ENCODE measurements around the gene FN3KRP.

FN3KRP gene

GRCh38 chr17:82726427-82726826 lies 9.9 kb downstream of the FN3KRP start:
- DNase-seq (ENCODE audit: low read depth, low spot score) = no peak
- H3K4me1 ChIP-seq (ENCODE audit: insufficient read depth, insufficient read length) = peaks cover 3% of the 10 kb centered on the region
- H3K9me3 ChIP-seq (ENCODE audit: insufficient read depth, low read length) = no peaks in the 10 kb centered on the region
- no peak for TF ChIP-seq SUZ12 (IDR thresholded peaks at IDR 0.05; ENCODE audit: extremely low read depth, insufficient read depth, insufficient read length)
- TF ChIP-seq ZNF274 (IDR thresholded peaks at IDR 0.05; ENCODE audit: low read depth, low read length) = no peak
- H3K36me3 ChIP-seq (ENCODE audit: insufficient read depth, insufficient read length, low read length) = peaks cover 55% of the 10 kb centered on the region
- no peaks in the 10 kb centered on the region for H3K27me3 ChIP-seq (ENCODE audit: insufficient read depth, insufficient read length)
- no peak overlapping the region for H3K9ac ChIP-seq (ENCODE audit: insufficient read length, low read depth)
- no peak overlapping the region for H3K4me3 ChIP-seq (ENCODE audit: insufficient read length, low read depth)

GRCh38 chr17:82729479-82730260 lies 13.2 kb downstream of the FN3KRP start:
- peaks cover 51% of the 10 kb centered on the region for H3K36me3 ChIP-seq (ENCODE audit: insufficient read depth, insufficient read length, low read length)
- TF ChIP-seq ZNF274 (IDR thresholded peaks at IDR 0.05; ENCODE audit: low read depth, low read length) = no peak
- TF ChIP-seq YY1 (IDR thresholded peaks at IDR 0.05; ENCODE audit: insufficient read depth, insufficient read length) = no peak
- no peak for TF ChIP-seq SUZ12 (IDR thresholded peaks at IDR 0.05; ENCODE audit: extremely low read depth, insufficient read depth, insufficient read length)
- no peak overlapping the region for H3K4me3 ChIP-seq (ENCODE audit: insufficient read length, low read depth)
- peaks cover under 1% of the 10 kb centered on the region for H3K27me3 ChIP-seq (ENCODE audit: insufficient read depth, insufficient read length)
- H3K9me3 ChIP-seq (ENCODE audit: insufficient read depth, low read length) = peaks cover 20% of the 10 kb centered on the region; the same call in 1 of the 2 replicates
- DNase-seq (ENCODE audit: low read depth, low spot score) = no peak
- no peaks in the 10 kb centered on the region for H3K4me1 ChIP-seq (ENCODE audit: insufficient read depth, insufficient read length)
- no peak overlapping the region for H3K9ac ChIP-seq (ENCODE audit: insufficient read length, low read depth)

- Histone ChIP-seq H3K4me3 (ENCODE audit: insufficient read length, low read depth) (no peak overlapping the region), H3K36me3 (ENCODE audit: insufficient read depth, insufficient read length, low read length) (peaks cover 39% of the 10 kb centered on the region), H3K4me1 (ENCODE audit: insufficient read depth, insufficient read length) (peaks cover 3% of the 10 kb centered on the region), H3K9ac (ENCODE audit: insufficient read length, low read depth) (no peak overlapping the region), H3K27me3 (ENCODE audit: insufficient read depth, insufficient read length) (peaks cover 13% of the 10 kb centered on the region), H3K9me3 (ENCODE audit: insufficient read depth, low read length) (peaks cover 20% of the 10 kb centered on the region; the same call in 1 of the 2 replicates)
- TF ChIP-seq YY1 (IDR thresholded peaks at IDR 0.05; ENCODE audit: insufficient read depth, insufficient read length) = no peak
- no peak for TF ChIP-seq SUZ12 (IDR thresholded peaks at IDR 0.05; ENCODE audit: extremely low read depth, insufficient read depth, insufficient read length)
- no peak for TF ChIP-seq ZNF274 (IDR thresholded peaks at IDR 0.05; ENCODE audit: low read depth, low read length)
- DNase-seq (ENCODE audit: low read depth, low spot score) = no peak
Observed at GRCh38 chr17:82732118-82732743, 15.7 kb downstream of the FN3KRP start.

GRCh38 chr17:82734987-82735866 lies 18.7 kb downstream of the FN3KRP start, which contains the start of gene FN3K:
Gene FN3K (plus strand): TSS chr17:82735615. CDS start chr17:82735637, 22 bp downstream.
- H3K36me3 ChIP-seq (ENCODE audit: insufficient read depth, insufficient read length, low read length) = peaks cover 26% of the 10 kb centered on the region
- peak within 1 kb of the TSS; percentile 86 for H3K9ac ChIP-seq (ENCODE audit: insufficient read length, low read depth)

GRCh38 chr17:82736511-82737185 lies 20.1 kb downstream of the FN3KRP start:
- Histone ChIP-seq H3K4me1 (ENCODE audit: insufficient read depth, insufficient read length) (peaks cover 3% of the 10 kb centered on the region), H3K27me3 (ENCODE audit: insufficient read depth, insufficient read length) (peaks cover 13% of the 10 kb centered on the region), H3K4me3 (ENCODE audit: insufficient read length, low read depth) (no peak overlapping the region), H3K36me3 (ENCODE audit: insufficient read depth, insufficient read length, low read length) (peaks cover 35% of the 10 kb centered on the region), H3K9me3 (ENCODE audit: insufficient read depth, low read length) (peaks cover 40% of the 10 kb centered on the region), H3K9ac (ENCODE audit: insufficient read length, low read depth) (peak overlapping the region; percentile 86)
- no peak for DNase-seq (ENCODE audit: low read depth, low spot score)
- TF ChIP-seq SUZ12 (IDR thresholded peaks at IDR 0.05; ENCODE audit: extremely low read depth, insufficient read depth, insufficient read length) (no peak), YY1 (IDR thresholded peaks at IDR 0.05; ENCODE audit: insufficient read depth, insufficient read length) (no peak), ZNF274 (IDR thresholded peaks at IDR 0.05; ENCODE audit: low read depth, low read length) (no peak)

More at GRCh38 chr17:82734987-82735866, 18.7 kb downstream of the FN3KRP start, which contains the start of gene FN3K:
- Histone ChIP-seq H3K27me3 (ENCODE audit: insufficient read depth, insufficient read length) (peaks cover 13% of the 10 kb centered on the region), H3K4me3 (ENCODE audit: insufficient read length, low read depth) (peak within 1 kb of the TSS; percentile 61), H3K9me3 (ENCODE audit: insufficient read depth, low read length) (peaks cover 26% of the 10 kb centered on the region), H3K4me1 (ENCODE audit: insufficient read depth, insufficient read length) (peaks cover 3% of the 10 kb centered on the region)
- TF ChIP-seq ZNF274 (IDR thresholded peaks at IDR 0.05; ENCODE audit: low read depth, low read length) (no peak), YY1 (IDR thresholded peaks at IDR 0.05; ENCODE audit: insufficient read depth, insufficient read length) (no peak), SUZ12 (IDR thresholded peaks at IDR 0.05; ENCODE audit: extremely low read depth, insufficient read depth, insufficient read length) (no peak)
- DNase-seq (ENCODE audit: low read depth, low spot score) = no peak

GRCh38 chr17:82737967-82738877 lies 21.7 kb downstream of the FN3KRP start:
- H3K27me3 ChIP-seq (ENCODE audit: insufficient read depth, insufficient read length) = peaks cover 13% of the 10 kb centered on the region
- H3K4me3 ChIP-seq (ENCODE audit: insufficient read length, low read depth) = no peak overlapping the region
- peaks cover 42% of the 10 kb centered on the region for H3K9me3 ChIP-seq (ENCODE audit: insufficient read depth, low read length)
- H3K4me1 ChIP-seq (ENCODE audit: insufficient read depth, insufficient read length) = peaks cover 3% of the 10 kb centered on the region
- peaks cover 31% of the 10 kb centered on the region for H3K36me3 ChIP-seq (ENCODE audit: insufficient read depth, insufficient read length, low read length)
- no peak for DNase-seq (ENCODE audit: low read depth, low spot score)
- H3K9ac ChIP-seq (ENCODE audit: insufficient read length, low read depth) = no peak overlapping the region
- TF ChIP-seq ZNF274 (IDR thresholded peaks at IDR 0.05; ENCODE audit: low read depth, low read length) (no peak), SUZ12 (IDR thresholded peaks at IDR 0.05; ENCODE audit: extremely low read depth, insufficient read depth, insufficient read length) (no peak), YY1 (IDR thresholded peaks at IDR 0.05; ENCODE audit: insufficient read depth, insufficient read length) (no peak)

All from NT2/D1 (cell line).